Renal cortical epithelial cell (primary cell): Measurements from ENCODE around the gene NRSN2. TPM values are rescaled to one million over a fixed set of nuclear protein-coding genes. Genes with fewer than 3 reads are reported as not detected.
"Not testable (repeated sequence)": the region's sequence is repeated elsewhere in the genome, so short reads cannot be mapped to it uniquely, and the experiment has no call there.

Source experiments
- DNase-seq: peaks from one replicate; pipeline ENCODE4 v3.0.0-alpha.2; 2011; ENCODE audit warnings: low read depth
- total RNA-seq: library from RNA; depleted of rRNA; stranded (reverse); fragments of >200 nt; gene quantifications from 2 replicates; pipeline ENCODE4 v1.2.3, GENCODE V29; 2014

NRSN2 gene
- total RNA-seq, 1 donor from 2014 or later = 77.9 TPM

DNA sequence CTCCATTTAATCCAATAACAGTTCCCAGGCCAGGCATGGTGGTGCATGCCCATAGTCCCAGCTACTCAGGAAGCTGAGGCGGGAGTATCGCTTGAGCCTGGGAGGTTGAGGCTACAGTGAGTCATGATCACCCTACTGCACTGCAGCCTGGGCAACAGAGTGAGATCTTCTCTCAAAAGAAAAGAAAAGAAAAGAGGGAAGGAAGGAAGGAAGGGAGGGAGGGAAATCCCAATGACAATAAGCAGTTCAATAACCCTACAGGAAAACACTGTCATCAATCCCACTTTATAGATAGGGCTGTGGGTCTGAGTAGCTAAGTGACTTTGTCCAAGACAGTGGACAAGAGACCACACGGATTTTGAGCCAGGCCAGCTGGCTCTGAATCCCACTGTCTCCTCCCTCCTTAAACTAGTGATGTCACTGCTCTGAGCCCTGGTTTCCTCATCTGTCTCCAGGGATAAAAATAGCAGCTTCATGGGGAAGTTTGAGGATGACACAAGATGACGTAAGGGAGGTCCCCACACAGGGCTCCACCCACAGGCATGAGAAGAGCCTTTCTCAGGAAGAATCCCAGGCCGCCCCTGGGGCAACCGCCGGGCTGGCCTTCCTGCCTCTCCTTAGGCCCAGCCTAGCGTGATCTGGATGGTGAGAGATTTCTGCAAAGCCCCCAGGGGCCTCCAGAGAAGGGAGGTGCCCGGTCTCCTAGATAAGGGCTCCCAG, 26.4 kb downstream of the NRSN2 start:
- DNase-seq = peak; percentile 56

DNA sequence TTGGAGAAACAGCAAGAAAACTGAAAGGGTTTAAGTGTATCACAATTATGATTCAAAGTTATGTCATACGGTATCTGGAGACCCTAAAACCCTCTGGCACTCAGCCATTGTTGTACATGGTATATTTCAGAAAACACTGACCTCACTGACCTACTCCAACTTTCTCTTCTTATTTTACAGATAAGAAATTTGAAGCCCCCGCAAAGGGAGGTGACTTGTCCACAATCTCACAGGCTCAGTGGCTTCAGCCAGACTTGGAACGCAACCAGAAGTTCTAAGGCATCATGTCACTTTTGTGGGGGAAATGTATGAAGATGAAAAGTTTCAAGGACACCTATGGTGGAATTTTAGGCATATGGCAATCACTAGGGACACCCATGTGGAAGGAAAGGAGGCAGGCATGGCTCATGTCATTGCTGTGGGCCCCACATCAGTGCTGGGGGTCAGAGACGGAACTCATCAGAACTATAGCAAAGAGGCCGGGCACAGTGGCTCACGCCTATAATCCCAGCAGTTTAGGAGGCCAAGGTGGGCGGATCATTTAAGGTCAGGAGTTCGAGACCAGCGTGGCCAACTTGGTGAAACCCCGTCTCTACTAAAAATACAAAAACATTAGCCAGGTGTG, 28.5 kb downstream of the NRSN2 start:
- no peak for DNase-seq

DNA sequence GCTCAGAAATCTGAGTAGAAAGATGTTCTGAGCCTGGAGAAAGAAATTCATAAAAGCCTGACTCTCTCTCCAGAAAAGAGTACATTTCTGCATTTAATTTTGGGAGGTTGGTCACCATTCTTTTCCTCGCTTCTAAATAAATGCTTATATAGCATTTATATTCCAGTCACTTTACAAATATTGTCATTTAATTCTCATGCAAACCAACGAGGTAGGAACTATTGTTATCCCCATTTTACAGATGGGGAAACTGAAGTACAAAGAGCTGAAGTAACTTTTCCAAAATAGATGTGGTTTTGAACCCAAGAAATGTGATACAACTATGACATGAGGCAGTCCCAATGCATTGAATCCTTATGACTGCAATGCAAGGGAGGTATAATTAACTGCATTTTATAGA, 29.2 kb downstream of the NRSN2 start:
- no peak for DNase-seq

- no peak for DNase-seq
Observed at GRCh38 chr20:376750-377149, 29.8 kb downstream of the NRSN2 start.

- DNase-seq = not testable (repeated sequence)
Observed at GRCh38 chr20:377578-377977, 30.7 kb downstream of the NRSN2 start.

- no peak for DNase-seq
Observed at GRCh38 chr20:378961-379336, 32.0 kb downstream of the NRSN2 start.

DNA sequence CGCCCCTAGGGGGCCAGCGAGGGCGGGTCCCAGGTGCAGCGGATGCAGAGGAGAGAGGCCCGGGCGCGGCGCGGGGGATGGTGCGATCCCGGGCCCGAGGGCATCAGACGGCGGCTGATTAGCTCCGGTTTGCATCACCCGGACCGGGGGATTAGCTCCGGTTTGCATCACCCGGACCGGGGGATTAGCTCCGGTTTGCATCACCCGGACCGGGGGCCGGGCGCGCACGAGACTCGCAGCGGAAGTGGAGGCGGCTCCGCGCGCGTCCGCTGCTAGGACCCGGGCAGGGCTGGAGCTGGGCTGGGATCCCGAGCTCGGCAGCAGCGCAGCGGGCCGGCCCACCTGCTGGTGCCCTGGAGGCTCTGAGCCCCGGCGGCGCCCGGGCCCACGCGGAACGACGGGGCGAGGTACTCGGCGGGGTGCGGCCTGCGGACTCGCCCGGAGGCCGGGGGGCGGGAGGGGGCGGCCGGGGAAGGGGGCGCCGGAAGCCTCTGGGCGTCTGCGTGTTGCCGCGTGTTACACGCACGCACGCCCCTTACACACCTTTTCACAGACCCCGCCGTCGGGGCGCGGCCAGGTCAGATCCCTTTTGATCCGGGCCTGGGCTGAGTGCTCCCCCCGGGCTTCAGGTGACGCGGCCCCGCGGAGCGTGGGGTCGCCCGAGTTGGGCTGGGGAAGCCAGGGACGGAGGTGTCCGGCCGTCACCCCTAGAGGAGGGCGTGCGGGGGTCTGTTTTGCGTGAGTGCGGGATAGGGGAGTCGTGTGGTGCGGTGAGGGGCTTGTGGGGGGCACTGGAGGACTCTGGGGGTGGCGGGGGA, 34.1 kb downstream of the NRSN2 start:
- no peak for DNase-seq

- DNase-seq = peak; percentile 31
Observed at GRCh38 chr20:381581-382290, 34.8 kb downstream of the NRSN2 start.

- DNase-seq = peak; percentile 38
Observed at GRCh38 chr20:382291-383115, 35.6 kb downstream of the NRSN2 start.

GRCh38 chr20:383889-384288, 37.0 kb downstream of the NRSN2 start:
- no peak for DNase-seq

DNA sequence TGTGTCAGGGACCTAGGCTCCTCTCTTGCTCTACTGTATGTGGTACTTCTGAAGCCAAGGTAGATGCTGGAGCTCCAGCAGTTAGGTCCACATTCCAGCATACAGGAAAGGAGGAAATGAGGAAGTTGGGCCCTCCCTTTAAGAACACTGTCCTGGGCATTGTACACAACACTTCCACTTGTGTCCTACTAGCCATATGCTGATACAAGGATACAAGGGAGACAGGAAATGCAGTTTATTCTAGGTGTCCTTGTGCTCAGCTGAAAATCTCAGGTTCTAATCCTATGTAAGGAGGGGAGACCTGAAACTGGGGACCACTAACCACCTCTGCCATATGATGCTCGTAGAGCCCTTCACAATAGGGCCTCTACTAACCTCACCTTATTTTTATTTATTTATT, 37.8 kb downstream of the NRSN2 start:
- DNase-seq = no peak

- peak; percentile 71 for DNase-seq
Observed at GRCh38 chr20:385448-385847, 38.5 kb downstream of the NRSN2 start.

GRCh38 chr20:386634-387033, 39.7 kb downstream of the NRSN2 start:
- DNase-seq = not testable (repeated sequence)

DNA sequence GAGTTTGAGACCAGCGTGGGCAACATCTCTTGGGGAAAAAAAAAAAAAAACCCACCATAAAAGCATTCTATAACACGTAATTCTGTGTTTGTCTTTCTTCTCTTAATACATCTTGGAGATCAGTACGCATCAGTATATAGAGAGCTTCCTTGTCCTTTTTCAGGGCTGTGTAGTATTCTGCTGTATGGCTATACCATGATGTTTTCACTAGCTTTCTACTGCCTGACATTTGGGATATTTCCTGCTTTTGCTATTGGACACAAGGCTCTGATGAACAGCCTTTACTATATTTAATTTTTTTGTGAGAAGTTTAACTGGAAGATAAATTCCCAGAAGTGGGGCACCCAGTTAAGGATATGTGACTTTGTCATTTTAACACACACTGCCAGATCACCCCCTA, 40.6 kb downstream of the NRSN2 start:
- DNase-seq = no peak

DNA sequence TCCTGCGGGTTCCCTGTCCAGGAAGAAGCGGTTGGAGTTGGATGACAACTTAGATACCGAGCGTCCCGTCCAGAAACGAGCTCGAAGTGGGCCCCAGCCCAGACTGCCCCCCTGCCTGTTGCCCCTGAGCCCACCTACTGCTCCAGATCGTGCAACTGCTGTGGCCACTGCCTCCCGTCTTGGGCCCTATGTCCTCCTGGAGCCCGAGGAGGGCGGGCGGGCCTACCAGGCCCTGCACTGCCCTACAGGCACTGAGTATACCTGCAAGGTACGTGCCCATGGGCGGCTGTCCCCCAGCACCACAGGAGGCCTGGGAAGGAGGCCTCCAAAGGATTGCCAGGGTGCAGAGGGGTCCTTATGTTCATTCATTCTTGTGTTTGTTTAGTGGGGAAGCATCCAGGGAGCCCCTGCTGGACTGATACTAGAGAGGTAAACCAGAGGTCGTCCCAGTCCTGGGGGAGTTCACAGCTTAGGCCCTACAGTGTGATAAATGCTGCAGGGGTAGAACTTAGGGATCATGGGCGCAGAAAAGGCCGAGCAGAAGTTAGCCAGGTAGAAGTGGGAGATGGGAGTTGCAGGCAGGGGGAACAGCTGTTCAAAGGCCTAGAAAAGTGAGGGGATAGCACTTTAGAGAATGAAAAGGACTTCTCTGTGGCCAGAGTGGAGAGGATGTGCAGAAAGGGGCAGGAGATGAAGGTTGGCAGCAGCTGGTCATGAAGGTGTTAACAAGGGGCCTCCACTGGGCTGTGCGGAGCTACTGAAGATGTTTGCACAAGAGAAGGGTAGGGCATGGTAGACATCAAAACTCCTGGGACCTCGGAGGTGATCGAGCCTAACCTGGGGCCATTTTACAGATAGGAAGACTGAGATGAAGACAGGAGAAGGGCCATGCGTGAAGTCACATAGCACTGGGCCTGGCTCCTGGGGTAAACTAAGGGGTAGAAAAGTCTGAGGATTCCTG, 41.4 kb downstream of the NRSN2 start:
- DNase-seq = no peak

GRCh38 chr20:389220-389619, 42.3 kb downstream of the NRSN2 start:
- DNase-seq = no peak

DNA sequence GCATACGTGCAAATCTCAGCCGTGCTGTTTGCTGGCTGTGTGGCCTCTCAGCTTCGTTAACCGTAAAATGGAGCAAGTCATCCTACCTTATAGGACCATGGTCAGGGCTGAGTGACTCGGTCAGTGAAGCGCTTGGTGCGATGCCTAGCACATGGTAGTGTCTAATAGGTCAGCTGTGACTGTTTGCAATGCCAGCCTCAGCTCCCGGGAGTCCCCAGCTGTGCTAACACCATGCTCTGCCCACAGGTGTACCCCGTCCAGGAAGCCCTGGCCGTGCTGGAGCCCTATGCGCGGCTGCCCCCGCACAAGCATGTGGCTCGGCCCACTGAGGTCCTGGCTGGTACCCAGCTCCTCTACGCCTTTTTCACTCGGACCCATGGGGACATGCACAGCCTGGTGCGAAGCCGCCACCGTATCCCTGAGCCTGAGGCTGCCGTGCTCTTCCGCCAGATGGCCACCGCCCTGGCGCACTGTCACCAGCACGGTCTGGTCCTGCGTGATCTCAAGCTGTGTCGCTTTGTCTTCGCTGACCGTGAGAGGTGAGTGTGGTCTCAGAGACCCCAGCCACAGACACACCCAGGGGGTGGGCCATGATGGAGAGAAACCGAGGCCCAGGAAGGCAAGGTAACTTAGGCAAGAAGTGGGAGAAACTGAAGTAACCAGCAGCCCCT, 44.3 kb downstream of the NRSN2 start:
- DNase-seq = peak; percentile 72

GRCh38 chr20:393296-393695, 46.4 kb downstream of the NRSN2 start:
- not testable (repeated sequence) for DNase-seq

GRCh38 chr20:396252-396618, 49.3 kb downstream of the NRSN2 start:
- no peak for DNase-seq
